Activated CD8-positive, alpha-beta memory T cell treated with anti-CD3 and anti-CD28 coated beads for 36 hours (primary cell): Measurements from ENCODE around the gene MALT1. TPM values are rescaled to one million over a fixed set of nuclear protein-coding genes. Genes with fewer than 3 reads are reported as not detected.
"Not testable (repeated sequence)": the region's sequence is repeated elsewhere in the genome, so short reads cannot be mapped to it uniquely, and the experiment has no call there.

Experiments used
- CTCF ChIA-PET: fragments of 350-600 bp; sonication (Branson Sonifier 250); formaldehyde crosslinking; loops from one replicate; lab custom pipeline; 2021; ENCODE audit warnings: antibody characterized with exemption; lab: Charles Lee
- POLR2A ChIA-PET: fragments of 350-600 bp; sonication (Branson Sonifier 250); formaldehyde crosslinking; loops from one replicate; lab custom pipeline; 2021; ENCODE audit warnings: antibody characterized with exemption; lab: Charles Lee
- total RNA-seq, 2 experiments: library from RNA; stranded (reverse); gene quantifications; one replicate each; pipeline ENCODE4 v1.2.3, GENCODE V29; 2021

The MALT1 gene
- total RNA-seq, 2 experiments from 2014 or later: 30.3 to 32.9 TPM

DNA sequence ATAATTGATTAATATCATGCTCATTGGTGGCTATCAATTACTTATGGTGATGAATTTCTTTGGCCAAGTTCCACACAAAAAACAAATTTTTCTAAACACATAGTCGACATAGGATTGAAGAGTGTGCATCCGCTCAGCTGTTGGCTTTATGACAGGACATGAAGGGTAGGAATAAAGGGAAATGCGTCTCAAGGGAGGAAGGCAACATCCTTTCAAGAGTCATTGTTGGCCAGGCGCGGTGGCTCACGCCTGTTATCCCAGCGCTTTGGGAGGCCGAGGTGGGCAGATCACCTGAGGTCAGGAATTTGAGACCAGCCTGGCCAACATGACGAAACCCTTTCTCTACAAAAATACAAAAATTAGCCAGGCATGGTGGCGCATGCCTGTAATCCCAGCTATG, 20.4 kb upstream of the MALT1 start:
- CTCF ChIA-PET, POLR2A ChIA-PET: not testable (repeated sequence)

DNA sequence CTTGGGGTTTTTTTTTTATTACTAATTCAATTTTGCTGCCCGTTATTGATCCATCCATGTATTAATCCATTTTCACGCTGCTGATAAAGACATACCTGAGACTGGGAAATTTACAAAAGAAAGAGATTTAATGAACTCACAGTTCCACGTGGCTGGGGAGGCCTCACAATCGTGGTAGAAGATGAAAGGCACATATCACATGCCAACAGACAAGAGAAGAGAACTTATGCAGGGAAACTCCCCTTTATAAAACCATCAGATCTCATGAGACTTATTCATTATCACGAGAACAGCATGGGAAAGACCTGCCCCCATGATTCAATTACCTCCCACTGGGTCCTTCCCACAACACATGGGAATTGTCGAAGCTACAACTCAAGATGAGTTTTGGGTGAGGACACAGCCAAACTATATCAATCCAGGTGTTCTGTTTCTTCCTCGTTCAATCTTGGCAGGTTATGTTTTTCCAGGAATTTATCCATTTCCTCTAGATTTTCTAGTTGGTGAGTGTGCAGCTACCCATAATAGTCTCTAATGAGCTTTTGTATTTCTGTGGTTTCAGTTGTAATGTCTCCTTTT, 18.0 kb upstream of the MALT1 start:
- CTCF ChIA-PET, POLR2A ChIA-PET: not testable (repeated sequence)

DNA sequence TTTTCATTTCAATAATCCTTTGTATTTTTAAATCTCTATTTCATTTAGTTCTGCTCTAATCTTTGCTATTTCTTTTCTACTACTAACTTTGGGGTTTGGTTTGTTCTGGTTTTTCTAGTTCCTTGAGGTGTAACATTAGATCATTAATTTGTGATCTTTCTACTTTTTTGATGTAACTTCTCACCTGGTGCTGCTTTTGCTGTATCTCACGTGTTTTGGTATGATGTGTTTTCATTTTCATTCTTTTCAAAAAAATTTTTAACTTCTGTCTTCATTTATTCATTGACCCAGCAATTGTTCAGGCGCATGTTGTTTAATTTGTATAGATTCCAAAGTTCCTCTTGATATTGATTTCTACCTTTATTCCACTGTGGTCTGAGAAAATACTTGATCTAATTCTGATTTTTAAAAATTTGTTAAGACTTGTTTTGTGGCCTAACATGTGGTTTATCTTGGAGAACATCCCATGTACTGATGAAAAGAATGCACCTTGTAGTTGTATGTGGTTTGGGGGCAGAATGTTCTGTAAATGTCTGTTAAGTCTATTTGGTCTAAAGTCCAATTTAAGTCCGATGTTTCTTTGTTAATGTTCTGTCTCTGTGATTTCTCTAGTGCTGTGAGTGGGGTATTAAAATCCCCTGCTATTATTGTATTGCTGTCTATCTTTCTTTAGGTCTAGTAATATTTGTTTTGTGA, 17.3 kb upstream of the MALT1 start:
- POLR2A ChIA-PET: no interaction called here
- CTCF ChIA-PET: no interaction called here

DNA sequence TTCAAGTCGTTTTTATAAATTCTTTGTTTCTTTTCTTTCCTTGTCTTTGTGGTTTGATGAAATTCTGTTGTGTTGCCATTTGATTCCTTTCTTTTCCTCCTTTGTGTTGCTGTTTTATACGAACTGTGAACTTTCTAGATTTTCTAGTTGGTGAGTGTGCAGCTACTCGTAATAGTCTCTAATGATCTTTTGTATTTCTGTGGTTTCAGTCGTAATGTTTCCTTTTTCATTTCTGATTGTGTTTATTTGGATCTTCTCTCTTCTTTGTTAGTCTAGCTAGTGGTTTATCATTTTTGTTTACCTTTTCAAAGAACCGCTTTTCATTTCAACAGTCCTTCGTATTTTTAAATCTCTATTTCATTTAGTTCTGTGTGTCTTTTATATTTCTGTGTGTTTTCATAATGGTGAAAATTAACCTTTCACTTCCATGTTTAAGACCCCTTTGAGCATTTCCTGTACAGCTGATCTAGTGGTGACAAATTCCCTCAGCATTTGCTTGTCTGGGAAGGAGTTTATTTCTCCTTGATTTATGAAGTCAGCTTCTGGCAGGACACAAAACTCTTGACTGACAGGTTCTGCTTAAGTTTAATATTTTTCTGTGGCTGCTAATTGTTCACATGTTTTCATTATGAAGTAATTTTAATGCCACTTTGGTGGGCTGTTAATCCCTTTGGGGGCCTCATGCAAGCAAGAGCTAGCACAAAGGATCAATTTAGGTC, 16.2 kb upstream of the MALT1 start:
- CTCF ChIA-PET: interaction anchor here (1.2 kb wide), 1 partner anchor 97 kb away, joined by 3 read pairs; no protein-coding TSS in a partner anchor

DNA sequence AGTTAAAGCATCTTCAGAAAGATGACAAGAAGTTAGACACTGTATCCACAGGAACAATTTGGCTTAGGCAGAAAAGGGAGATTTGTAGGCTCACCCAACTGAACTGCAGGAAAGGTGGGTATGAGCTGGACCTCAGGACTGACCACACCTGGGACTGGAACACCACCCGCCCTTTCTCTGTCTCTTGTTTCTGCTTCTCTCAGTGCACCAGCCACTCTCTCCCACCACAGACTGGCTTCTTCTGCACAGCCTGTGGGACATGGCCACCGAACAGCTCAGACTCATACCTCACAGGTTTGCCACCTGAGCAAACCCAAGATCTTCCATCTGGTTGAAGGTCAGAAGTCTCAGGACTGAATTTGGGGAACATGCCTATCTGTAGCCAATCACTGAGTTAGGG, 14.2 kb upstream of the MALT1 start:
- POLR2A ChIA-PET: no interaction called here

More for the DNA sequence above, 16.2 kb upstream of the MALT1 start:
- POLR2A ChIA-PET: no interaction called here

DNA sequence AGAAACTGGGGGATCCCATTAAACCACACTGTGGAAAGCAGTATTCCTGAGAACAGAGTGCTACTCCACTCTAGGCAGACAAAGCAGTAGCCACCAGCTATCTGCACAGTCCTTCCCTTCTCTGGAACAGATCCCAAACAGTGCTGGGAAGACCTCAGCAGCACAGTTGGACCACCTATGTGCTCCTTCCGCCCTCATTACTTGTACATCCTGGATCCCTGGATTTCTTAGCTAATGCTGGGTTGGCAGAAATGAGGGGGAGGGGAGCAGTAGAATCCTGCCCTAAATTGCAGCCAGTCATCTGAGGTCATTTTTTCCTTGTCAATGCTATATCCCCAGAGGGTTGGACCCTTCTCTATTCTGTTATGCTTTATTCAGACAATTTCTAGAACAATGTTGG, 13.8 kb upstream of the MALT1 start:
- ChIA-PET POLR2A (no interaction called here), CTCF (no interaction called here)

More for the DNA sequence above, 14.2 kb upstream of the MALT1 start:
- CTCF ChIA-PET: no interaction called here

- ChIA-PET CTCF (no interaction called here), POLR2A (no interaction called here)
Observed at GRCh38 chr18:58659691-58660090, 11.6 kb upstream of the MALT1 start.

DNA sequence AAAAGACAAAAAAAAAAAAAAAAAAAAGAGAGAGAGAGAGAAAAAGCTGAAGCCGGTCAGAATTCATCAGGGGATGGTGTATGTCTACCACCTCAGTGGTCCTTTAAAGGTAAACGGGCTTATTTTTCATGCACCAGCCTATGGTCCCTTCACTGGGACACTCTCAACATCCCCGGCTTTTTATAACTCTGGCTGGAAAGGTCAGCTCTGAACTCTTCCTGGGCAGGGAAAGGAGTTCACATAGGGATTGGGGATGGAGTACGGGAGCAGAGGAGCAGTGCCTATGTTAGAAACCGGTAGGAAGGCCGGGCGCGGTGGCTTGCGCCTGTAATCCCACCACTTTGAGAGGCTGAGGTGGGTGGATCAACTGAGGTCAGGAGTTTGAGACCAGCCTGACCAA, 10.3 kb upstream of the MALT1 start:
- ChIA-PET POLR2A (interaction anchor here (0.6 kb wide), 1 partner anchor 10 kb away, joined by 3 read pairs; the partner anchor contains the start of gene MALT1), CTCF (interaction anchor here (0.6 kb wide), 1 partner anchor 319 kb away, joined by 3 read pairs; no protein-coding TSS in a partner anchor)

- CTCF ChIA-PET: interaction anchor here (0.6 kb wide), 1 partner anchor 318 kb away, joined by 3 read pairs; no protein-coding TSS in a partner anchor
- POLR2A ChIA-PET: interaction anchor here (0.6 kb wide), 1 partner anchor 9 kb away, joined by 3 read pairs; the partner anchor contains the start of gene MALT1
Observed at GRCh38 chr18:58661423-58661822, 9.8 kb upstream of the MALT1 start.

DNA sequence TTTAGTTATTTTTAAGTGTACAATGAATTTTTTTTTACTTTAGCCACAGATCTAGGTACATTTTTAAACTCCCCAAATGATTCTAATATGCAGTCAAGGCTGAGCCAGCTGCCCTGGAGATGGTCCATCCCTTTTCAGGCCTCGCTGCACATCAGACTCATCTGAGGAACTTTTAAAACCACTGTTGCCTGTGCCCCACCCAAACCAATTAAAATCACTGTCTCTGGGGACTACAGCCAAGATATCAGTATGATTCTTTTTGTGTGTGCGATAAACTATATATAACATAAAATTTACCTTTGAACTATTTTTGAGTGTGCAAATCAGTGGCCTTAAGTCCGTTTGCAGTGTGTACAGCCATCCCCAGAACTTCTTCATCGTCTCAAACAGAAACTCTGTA, 9.1 kb upstream of the MALT1 start:
- CTCF ChIA-PET: no interaction called here
- POLR2A ChIA-PET: no interaction called here

- POLR2A ChIA-PET: no interaction called here
- CTCF ChIA-PET: interaction anchor here (0.8 kb wide), 1 partner anchor 124 kb away, joined by 3 read pairs; no protein-coding TSS in a partner anchor
Observed at GRCh38 chr18:58666176-58666575, 5.1 kb upstream of the MALT1 start.

GRCh38 chr18:58668211-58668610, 3.1 kb upstream of the MALT1 start:
- POLR2A ChIA-PET: no interaction called here

GRCh38 chr18:58668897-58669296, 2.4 kb upstream of the MALT1 start:
- ChIA-PET POLR2A (no interaction called here), CTCF (no interaction called here)

More at GRCh38 chr18:58668211-58668610, 3.1 kb upstream of the MALT1 start:
- CTCF ChIA-PET: no interaction called here

- POLR2A ChIA-PET: interaction anchor here (1.6 kb wide), 1 partner anchor 20 kb away, joined by 4 read pairs; no protein-coding TSS in a partner anchor
- CTCF ChIA-PET: no interaction called here
Observed at GRCh38 chr18:58669731-58670378, 1.4 kb upstream of the MALT1 start.

DNA sequence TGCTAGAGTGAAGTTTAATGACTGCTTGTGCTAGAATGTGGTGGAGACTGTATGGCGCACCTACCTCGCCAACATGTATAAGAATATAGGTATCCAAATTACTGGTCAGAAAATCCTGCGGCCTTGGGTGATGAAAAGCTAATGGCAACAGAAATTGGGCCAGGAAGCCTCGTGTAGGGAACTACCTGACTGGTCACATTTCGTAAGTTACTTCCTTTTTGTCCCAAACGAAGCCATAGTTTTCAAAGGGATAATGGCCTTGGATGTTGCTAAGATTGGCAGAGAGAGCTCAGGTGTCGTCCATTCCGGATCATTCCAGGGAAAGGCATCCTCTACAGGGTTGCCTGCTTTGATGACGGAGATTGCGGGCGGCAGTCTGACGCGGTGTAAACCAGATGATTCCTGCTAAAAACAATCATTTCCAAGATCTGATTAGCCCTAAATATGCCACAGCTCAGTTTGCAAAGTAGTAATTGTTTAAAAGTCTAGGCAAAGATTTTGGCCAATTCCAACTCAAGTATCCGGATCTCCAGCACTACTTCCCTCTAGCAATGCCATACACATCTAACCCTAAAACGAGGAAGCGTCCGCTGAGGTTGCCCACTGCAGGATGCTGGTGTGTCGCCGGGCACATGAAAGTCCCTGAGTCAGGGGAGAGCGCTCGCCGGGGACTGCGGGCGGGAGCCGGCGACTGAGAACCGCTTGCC, 708 bp upstream of the MALT1 start:
- ChIA-PET POLR2A (interaction anchor here (0.6 to 1.9 kb wide), 11 partner anchors 10 to 1049 kb away, joined by 3 to 12 read pairs (median 4); partner anchors contain the start of gene NARS1), CTCF (interaction anchor here (0.7 to 2.3 kb wide), 7 partner anchors 21 to 125 kb away, joined by 3 to 9 read pairs (median 3); no protein-coding TSS in a partner anchor)

- ChIA-PET CTCF (interaction anchor here (0.7 to 2.3 kb wide), 12 partner anchors 16 to 146 kb away, joined by 3 to 9 read pairs (median 3); no protein-coding TSS in a partner anchor), POLR2A (interaction anchor here (0.6 to 1.9 kb wide), 16 partner anchors 9 to 1050 kb away, joined by 3 to 12 read pairs (median 4); partner anchors contain the start of gene NARS1)
Observed at GRCh38 chr18:58671632-58672564, 633 bp downstream of the MALT1 start.

GRCh38 chr18:58674159-58674558, 2.9 kb downstream of the MALT1 start:
- ChIA-PET CTCF (interaction anchor here (1.3 kb wide), 1 partner anchor 145 kb away, joined by 3 read pairs; no protein-coding TSS in a partner anchor), POLR2A (no interaction called here)
